Choroid plexus epithelial cell (primary cell): ENCODE results near the gene NETO2.
"Not testable (repeated sequence)": the region's sequence is repeated elsewhere in the genome, so short reads cannot be mapped to it uniquely, and the experiment has no call there.

Experiments
- DNase-seq: peaks from one replicate; pipeline ENCODE4 v3.0.0-alpha.2; 2010; ENCODE audit warnings: low read depth
- H3K4me3 ChIP-seq: 2 replicates; pipeline ENCODE4 v1.5.1; 2011; ENCODE audit warnings: low read depth, mild to moderate bottlenecking, control low read depth, low read length, moderate library complexity
- CTCF ChIP-seq: conservative IDR thresholded peaks from 2 replicates; pipeline ENCODE4 v1.5.1; 2011; ENCODE audit warnings: low read depth, mild to moderate bottlenecking, control low read depth, inconsistent platforms, low read length, moderate library complexity

NETO2 gene

DNA sequence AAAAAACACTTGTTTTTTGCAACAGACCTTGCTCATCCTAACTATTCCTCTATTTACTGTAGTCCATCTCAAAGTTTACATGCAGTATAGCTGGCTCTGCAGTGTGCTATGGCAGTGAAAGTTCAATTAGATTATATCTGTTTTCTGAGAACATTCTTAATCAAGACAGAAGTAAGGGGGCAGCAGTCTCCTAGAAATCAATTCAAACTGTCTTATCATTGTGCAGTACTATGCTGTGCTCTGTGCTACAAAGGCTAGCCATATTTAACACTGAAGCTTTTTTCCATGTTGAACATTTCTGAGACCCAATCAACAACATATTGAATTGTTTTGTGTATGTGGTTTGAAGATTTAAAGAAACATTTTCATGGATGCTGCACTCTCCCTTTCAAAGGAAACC, 11.4 kb downstream of the NETO2 start:
- H3K4me3 ChIP-seq: no peak overlapping the region
- peak; percentile 28 for TF ChIP-seq CTCF
- DNase-seq: peak; percentile 46

DNA sequence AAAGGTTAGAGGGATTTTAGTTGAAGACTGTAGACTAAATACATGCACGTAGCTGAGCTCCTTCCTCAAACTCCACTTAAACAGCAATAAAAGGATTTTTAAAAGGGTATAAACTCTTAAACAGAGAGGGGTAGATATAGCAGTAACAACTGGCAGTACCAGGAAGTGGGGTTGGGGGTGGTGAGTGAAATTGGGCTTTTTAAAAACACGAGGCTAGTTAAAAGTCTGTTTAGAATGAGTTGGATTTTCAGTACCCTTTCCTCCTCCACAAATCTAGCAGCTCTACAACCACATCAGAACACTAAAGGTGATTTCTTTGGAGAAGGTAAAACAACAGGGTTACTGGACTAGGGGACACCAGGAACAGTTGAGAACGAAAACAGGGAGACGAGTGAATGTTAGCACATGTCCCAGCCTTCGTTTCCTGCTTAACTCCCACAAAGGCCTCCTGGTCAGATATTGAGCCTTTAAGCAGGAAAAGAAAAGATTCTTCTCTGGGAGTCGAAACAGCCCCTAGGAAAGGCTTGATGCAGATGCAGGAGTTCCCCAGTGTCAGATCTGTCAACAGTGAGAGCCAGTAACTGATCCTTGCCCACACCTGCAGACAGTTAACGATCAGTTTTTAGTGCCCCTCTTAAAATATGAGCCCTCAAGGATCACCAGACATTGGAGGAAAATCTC, 13.8 kb downstream of the NETO2 start:
- TF ChIP-seq CTCF: no peak
- DNase-seq: no peak
- H3K4me3 ChIP-seq: no peak overlapping the region

GRCh38 chr16:47127541-47127940, 16.2 kb downstream of the NETO2 start:
- H3K4me3 ChIP-seq: no peak overlapping the region
- DNase-seq: no peak
- no peak for TF ChIP-seq CTCF

DNA sequence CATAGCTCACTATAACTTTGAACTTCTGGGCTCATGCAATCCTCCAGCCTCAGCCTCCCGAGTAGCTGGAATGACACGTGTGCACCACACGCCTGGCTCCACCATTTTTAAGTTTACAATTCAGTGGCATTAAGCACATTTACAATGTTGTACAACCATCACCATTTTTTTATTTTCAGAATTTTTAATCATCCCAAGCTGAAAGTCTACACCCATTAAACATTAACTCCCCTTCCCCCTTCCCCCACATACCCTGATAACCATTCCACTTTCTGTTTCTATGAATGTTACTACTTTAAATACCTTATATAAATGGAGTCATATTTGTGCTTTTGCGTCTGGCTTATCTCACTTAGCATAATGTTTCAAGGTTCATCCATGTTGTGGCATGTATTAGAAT, 18.0 kb downstream of the NETO2 start:
- no peak for TF ChIP-seq CTCF
- no peak for DNase-seq
- H3K4me3 ChIP-seq: no peak overlapping the region

DNA sequence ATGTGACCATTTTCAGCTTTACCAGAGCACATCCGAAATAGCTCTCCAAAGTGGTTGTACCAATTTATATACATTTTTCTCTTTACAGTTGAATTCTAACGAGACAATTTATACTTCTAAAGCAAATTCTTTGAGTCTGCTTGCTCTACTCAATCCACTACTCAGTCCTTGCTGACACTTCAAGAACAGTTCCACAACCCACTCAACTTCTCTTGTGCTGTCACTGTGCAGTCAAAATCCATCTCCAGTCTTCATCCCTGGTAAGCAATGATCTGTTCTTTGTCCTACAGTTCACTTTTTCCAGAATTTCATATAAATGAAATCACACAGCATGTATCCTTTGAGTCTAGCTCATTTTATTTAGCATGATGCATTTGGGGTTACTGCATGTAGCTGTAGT, 30.6 kb downstream of the NETO2 start:
- no peak for DNase-seq
- H3K4me3 ChIP-seq: no peak overlapping the region
- no peak for TF ChIP-seq CTCF

DNA sequence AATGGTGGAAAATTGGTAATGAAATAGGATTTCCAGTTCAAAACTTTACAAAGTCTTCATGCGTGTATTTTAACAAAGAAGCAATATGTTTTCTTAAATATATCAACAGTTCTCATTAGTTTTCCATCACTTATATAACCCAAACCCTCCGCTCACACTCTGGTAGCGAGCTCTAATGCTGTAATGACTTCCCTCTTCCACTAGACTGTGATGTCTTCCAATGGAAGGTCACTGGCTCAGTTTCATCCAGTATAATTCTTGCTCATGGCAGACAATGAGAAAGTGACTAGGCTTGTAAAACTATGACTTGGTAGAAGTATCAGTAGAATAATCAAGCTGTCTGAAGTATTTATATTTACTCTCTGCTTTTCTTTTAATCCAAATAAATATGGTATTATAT, 32.8 kb downstream of the NETO2 start:
- no peak overlapping the region for H3K4me3 ChIP-seq
- TF ChIP-seq CTCF: no peak
- no peak for DNase-seq

DNA sequence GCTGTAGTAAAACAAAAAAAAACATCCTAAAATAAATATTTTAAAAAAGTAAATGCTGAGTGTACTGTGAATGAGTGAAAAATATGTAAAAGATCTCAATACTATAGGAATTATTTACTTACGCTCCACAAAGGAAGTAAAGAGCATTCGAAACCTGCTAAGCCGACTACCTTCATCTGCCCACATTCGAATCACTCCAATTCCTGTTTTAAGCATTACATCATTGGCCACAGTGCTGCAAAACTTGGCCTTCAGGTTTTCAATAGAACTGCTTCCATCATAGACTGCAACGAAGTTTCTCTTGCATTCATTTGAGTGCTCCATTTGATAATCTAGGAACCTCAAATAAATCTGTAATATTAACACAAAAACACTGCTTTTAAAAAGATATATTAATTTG, 34.4 kb downstream of the NETO2 start:
- TF ChIP-seq CTCF: no peak
- no peak overlapping the region for H3K4me3 ChIP-seq
- no peak for DNase-seq

- H3K4me3 ChIP-seq, DNase-seq: not testable (repeated sequence)
These were observed 40.8 kb downstream of the NETO2 start for GRCh38 chr16:47102921-47103320.

DNA sequence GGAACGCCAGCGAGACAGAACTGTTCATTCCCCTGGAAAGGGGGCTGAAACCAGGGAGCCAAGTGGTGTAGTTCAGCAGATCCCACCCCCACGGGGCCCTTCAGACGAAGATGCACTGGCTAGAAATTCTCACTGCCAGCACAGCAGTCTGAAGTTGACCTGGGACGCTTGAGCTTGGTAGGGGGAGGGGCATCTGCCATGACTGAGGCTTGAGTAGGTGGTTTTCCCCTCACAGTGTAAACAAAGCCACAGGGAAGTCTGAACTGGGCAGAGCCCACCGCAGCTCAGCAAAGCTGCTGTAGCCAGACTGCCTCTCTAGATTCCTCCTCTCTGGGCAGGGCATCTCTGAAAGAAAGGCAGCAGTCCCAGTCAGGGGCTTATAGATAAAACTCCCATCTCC, 46.6 kb downstream of the NETO2 start:
- not testable (repeated sequence) for H3K4me3 ChIP-seq, DNase-seq
